A673 (cell line): ENCODE results near the gene BORCS8. TPM values are rescaled to one million over a fixed set of nuclear protein-coding genes. Genes with fewer than 3 reads are reported as not detected.

ENCODE experiments used
- BruUV-seq: library from RNA; stranded (reverse); fragments of 400-500 nt; replicated peaks from 2 replicates; lab custom pipeline; 2021; lab: Mats Ljungman, UMichigan
- CTCF ChIA-PET: fragments of 300-600 bp; sonication (Branson Sonifier 250); formaldehyde crosslinking; loops from one replicate; lab custom pipeline; 2022; ENCODE audit warnings: antibody characterized with exemption; lab: Charles Lee
- POLR2A ChIA-PET: fragments of 300-600 bp; sonication (Branson Sonifier 250); formaldehyde crosslinking; loops from one replicate; lab custom pipeline; 2022; ENCODE audit warnings: antibody characterized with exemption; ENCODE audit not compliant: low non-redundant PET; lab: Charles Lee
- DNase-seq: peaks from one replicate; pipeline ENCODE4 v3.0.0-alpha.2; 2015; ENCODE audit warnings: low spot score
- H3K27ac ChIP-seq: fragments of 200-600 bp; sonication (generic); 2 replicates; pipeline ENCODE4 v1.5.1; 2016; ENCODE audit warnings: mixed run types, low read depth, mild to moderate bottlenecking, mixed read lengths, antibody characterized with exemption, low read length; ENCODE audit not compliant: poor library complexity, severe bottlenecking
- H3K27me3 ChIP-seq: fragments of 200-600 bp; sonication (generic); replicated peaks from 2 replicates; pipeline ENCODE4 v1.6.1; 2017; ENCODE audit warnings: mixed run types, low read depth, mild to moderate bottlenecking, mixed read lengths, antibody characterized with exemption, low read length; ENCODE audit not compliant: insufficient read depth, poor library complexity
- H3K36me3 ChIP-seq: fragments of 200-600 bp; sonication (generic); 2 replicates; pipeline ENCODE4 v1.6.1; 2016; ENCODE audit warnings: mixed run types, mild to moderate bottlenecking, mixed read lengths, antibody characterized with exemption, low read length; ENCODE audit not compliant: insufficient read depth, poor library complexity, severe bottlenecking
- H3K4me1 ChIP-seq: fragments of 200-600 bp; sonication (generic); 2 replicates; pipeline ENCODE4 v1.6.1; 2017; ENCODE audit warnings: mixed run types, mild to moderate bottlenecking, mixed read lengths, antibody characterized with exemption, low read length; ENCODE audit not compliant: insufficient read depth, poor library complexity, severe bottlenecking
- H3K4me3 ChIP-seq: fragments of 200-600 bp; sonication (generic); 2 replicates; pipeline ENCODE4 v1.5.1; 2016; ENCODE audit warnings: low read depth, mixed run types, mild to moderate bottlenecking, mixed read lengths, low read length; ENCODE audit not compliant: poor library complexity, severe bottlenecking
- H3K9me3 ChIP-seq: fragments of 200-600 bp; sonication (generic); 2 replicates; pipeline ENCODE4 v1.6.1; 2016; ENCODE audit warnings: mixed run types, low read depth, mild to moderate bottlenecking, mixed read lengths, antibody characterized with exemption, low read length; ENCODE audit not compliant: poor library complexity, severe bottlenecking
- EZH2 ChIP-seq: fragments of 200-600 bp; sonication (generic); IDR thresholded peaks from 2 replicates; pipeline ENCODE4 v1.6.1; 2017; ENCODE audit warnings: borderline replicate concordance, low read depth, mild to moderate bottlenecking, mixed read lengths, antibody characterized with exemption, low read length; ENCODE audit not compliant: poor library complexity, severe bottlenecking
- intact Hi-C: fragments of 100-400 bp; cut with micrococcal nuclease; formaldehyde crosslinking; loops from one replicate; pipeline ENCODE4 v1.10.0; 2022; ENCODE audit not compliant: unreplicated experiment
- total RNA-seq: library from RNA; stranded (reverse); gene quantifications from 2 replicates; pipeline ENCODE4 v1.2.3, GENCODE V29; 2021
- TF ChIP-seq, protein P1 (sequence below): fragments of 300-800, 200-600 bp; sonication (generic); conservative IDR thresholded peaks from 2 replicates; pipeline ENCODE4 v1.5.1; 2017; ENCODE audit warnings: low read depth, mild to moderate bottlenecking, antibody characterized with exemption, low read length, moderate library complexity, mixed read lengths

BORCS8 gene
- total RNA-seq, 1 experiment from 2014 or later: 29.9 TPM

DNA sequence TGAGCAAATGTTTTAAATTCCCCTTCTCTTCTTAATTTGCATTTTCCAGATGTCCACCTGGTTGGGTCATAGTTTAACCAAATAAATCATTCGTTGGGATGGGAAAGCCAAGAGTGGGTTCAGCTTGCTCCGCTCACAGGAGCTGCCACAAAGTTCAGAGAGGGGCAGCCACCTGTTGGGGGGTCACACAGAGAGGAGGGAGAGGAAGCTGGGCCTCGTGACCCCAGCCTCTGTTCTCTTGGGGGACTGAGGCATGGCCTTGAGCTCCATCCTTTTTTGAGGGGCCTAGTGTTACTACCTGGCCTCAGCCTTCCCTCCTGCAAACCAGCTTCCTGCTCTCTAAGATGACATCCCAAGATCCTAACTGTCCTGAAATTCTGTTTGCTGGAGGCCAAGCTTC is 24.3 kb downstream of the BORCS8 start:
- TF ChIP-seq, protein P1, sequence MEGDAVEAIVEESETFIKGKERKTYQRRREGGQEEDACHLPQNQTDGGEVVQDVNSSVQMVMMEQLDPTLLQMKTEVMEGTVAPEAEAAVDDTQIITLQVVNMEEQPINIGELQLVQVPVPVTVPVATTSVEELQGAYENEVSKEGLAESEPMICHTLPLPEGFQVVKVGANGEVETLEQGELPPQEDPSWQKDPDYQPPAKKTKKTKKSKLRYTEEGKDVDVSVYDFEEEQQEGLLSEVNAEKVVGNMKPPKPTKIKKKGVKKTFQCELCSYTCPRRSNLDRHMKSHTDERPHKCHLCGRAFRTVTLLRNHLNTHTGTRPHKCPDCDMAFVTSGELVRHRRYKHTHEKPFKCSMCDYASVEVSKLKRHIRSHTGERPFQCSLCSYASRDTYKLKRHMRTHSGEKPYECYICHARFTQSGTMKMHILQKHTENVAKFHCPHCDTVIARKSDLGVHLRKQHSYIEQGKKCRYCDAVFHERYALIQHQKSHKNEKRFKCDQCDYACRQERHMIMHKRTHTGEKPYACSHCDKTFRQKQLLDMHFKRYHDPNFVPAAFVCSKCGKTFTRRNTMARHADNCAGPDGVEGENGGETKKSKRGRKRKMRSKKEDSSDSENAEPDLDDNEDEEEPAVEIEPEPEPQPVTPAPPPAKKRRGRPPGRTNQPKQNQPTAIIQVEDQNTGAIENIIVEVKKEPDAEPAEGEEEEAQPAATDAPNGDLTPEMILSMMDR: no peak
- no peak for TF ChIP-seq EZH2
- Histone ChIP-seq H3K4me3 (no peak overlapping the region), H3K27me3 (no peaks in the 10 kb centered on the region), H3K27ac (no peak overlapping the region), H3K9me3 (no peaks in the 10 kb centered on the region), H3K36me3 (no peaks in the 10 kb centered on the region), H3K4me1 (peaks cover 12% of the 10 kb centered on the region)
- CTCF ChIA-PET: interaction anchor here (0.7 kb wide), 1 partner anchor 17 kb away, joined by 6 read pairs; no protein-coding TSS in a partner anchor
- no peak for DNase-seq
- POLR2A ChIA-PET: interaction anchor here (0.6 kb wide), 1 partner anchor 80 kb away, joined by 4 read pairs; no protein-coding TSS in a partner anchor
- BruUV-seq: no TSS peak
- intact Hi-C loops: no loop called here

DNA sequence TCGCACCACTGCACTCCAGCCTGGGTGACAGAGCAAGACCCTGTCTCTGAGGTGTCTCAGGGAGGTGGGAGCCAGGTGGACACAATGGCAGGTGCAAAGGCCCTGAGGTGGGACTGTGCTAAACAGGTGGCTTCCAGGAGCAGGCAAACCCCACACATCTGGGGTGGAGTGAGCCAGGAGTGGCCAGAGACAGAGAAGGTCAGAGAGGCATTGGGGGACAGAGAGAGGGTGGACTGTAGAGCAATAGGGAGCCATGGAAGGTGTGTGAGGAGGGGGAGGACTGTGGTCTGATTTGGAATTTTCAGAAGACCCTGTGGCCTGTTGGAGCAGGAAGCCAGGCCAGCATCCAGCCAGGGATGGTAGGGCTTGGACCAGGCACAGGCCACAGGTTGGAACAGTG is 26.6 kb downstream of the BORCS8 start:
- Histone ChIP-seq H3K4me1 (no peaks in the 10 kb centered on the region), H3K9me3 (no peaks in the 10 kb centered on the region), H3K27ac (no peak overlapping the region), H3K27me3 (no peaks in the 10 kb centered on the region), H3K36me3 (no peaks in the 10 kb centered on the region), H3K4me3 (no peak overlapping the region)
- CTCF ChIA-PET: no interaction called here
- no peak for DNase-seq
- intact Hi-C loops: no loop called here
- BruUV-seq: no TSS peak
- TF ChIP-seq EZH2: no peak
- TF ChIP-seq, protein P1: no peak
- POLR2A ChIA-PET: no interaction called here

DNA sequence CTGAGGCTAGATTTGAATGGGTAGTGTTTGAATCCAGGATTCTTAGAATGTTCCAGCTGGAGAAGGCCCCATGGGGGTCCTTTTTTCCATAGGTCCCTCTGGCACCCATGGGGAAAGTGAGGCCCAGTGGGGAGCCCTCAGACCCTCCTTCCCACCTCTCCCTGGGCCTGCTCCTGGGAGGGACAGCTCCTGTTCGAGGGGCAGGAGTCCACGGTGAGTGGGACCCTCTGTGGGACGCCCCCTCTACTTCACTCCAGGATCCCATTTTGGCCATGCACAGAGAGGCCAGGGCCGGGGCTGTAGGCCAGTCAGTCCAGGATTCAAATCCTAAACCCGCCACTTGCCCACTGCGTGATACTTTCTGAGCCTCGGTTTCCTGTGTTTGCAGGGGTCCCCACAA is 29.5 kb downstream of the BORCS8 start:
- POLR2A ChIA-PET: no interaction called here
- BruUV-seq: no TSS peak
- CTCF ChIA-PET: no interaction called here

More for the DNA sequence above, 29.5 kb downstream of the BORCS8 start:
- TF ChIP-seq EZH2: no peak
- TF ChIP-seq, protein P1: no peak
- Histone ChIP-seq H3K27me3 (no peaks in the 10 kb centered on the region), H3K36me3 (no peaks in the 10 kb centered on the region), H3K4me1 (no peaks in the 10 kb centered on the region), H3K27ac (no peak overlapping the region), H3K4me3 (no peak overlapping the region), H3K9me3 (no peaks in the 10 kb centered on the region)
- intact Hi-C loops: no loop called here
- DNase-seq: no peak
